ENCODE results near the gene BARX1.

The BARX1 gene

DNA sequence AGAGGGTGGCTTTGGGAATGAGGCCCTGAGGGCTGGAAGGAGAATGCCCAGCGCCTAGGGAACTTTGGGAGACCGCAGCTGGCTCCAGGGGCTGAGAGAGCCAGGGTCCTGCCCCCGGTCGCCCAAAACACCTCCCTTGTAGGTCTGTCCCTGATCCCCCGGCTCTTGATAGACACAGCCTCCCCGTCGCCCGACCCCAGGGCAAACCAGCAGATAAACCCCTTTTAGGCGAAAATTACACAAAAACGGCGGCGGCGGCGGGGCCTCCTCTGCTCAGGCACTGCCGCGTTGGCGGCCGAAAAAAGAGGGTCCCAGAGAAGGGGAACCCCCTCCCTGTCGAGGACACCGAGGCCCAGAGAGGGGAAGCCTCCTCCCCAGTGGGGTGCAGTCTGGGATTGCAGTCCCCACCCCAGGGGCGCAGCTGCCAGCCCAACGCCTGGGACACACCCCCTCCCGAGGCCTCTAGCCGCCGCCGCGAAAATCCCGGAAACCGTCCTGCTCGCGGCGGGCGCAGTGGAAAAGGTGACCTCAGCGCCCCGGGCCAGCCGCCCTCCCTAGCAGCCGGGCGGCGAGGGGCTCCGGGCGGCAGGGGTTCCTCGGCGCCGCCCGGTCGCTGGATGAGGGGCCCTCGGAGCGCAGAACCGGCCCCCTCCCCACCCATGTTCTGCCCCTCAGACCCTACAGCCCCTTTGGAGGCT is 3.1 kb upstream of the BARX1 start:
- H3K4me3 ChIP-seq (ENCODE audit: low read depth, low read length): no peak overlapping the region
- no peak for TF ChIP-seq CTCF (IDR thresholded peaks at IDR 0.05; ENCODE audit: low read depth, low read length)
- DNase-seq (ENCODE audit: low read depth, low spot score): no peak
- in situ Hi-C loops (cut with HindIII; ENCODE audit: low sequenced_read_pairs): no loop called here

GRCh38 chr9:93955981-93956784 is 1.0 kb upstream of the BARX1 start:
- in situ Hi-C loops (cut with HindIII; ENCODE audit: low sequenced_read_pairs): no loop called here
- TF ChIP-seq CTCF (IDR thresholded peaks at IDR 0.05; ENCODE audit: low read depth, low read length): no peak
- no peak overlapping the region for H3K4me3 ChIP-seq (ENCODE audit: low read depth, low read length)
- no peak for DNase-seq (ENCODE audit: low read depth, low spot score)

DNA sequence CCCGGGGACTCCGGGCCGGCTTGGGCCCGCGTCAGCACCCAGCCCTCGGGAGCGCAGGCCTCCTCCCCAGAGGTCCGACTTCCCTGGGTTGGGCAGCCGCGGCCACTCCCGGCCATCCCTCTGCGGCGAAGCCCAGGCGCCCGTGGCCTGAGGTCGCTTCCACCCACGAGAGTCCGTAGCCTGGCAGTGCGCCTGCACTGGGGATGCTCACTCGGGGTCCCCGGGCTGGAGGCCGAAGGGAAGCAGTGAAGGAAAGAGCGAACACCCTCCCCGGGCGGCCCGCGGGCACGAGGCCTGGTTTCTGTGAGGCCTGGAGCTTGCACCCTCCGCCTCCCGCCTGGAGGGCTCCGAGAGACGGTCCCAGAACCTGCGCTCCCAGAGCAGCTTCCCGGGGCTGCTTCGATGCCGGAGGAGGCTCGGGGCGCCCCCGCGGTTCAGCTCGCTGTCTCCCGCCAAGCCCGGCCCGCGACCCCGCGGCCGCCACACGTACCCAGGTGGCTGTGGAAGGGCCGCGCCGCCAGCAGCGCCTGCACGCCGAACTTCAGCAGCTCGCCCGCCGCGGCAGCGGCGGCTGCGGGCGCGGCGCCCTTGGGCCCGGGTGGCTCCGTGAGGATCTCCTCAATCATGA is 607 bp downstream of the BARX1 start:
- no peak for TF ChIP-seq CTCF (IDR thresholded peaks at IDR 0.05; ENCODE audit: low read depth, low read length)
- no peak overlapping the region for H3K4me3 ChIP-seq (ENCODE audit: low read depth, low read length)
- no peak for DNase-seq (ENCODE audit: low read depth, low spot score)
- in situ Hi-C loops (cut with HindIII; ENCODE audit: low sequenced_read_pairs): no loop called here

DNA sequence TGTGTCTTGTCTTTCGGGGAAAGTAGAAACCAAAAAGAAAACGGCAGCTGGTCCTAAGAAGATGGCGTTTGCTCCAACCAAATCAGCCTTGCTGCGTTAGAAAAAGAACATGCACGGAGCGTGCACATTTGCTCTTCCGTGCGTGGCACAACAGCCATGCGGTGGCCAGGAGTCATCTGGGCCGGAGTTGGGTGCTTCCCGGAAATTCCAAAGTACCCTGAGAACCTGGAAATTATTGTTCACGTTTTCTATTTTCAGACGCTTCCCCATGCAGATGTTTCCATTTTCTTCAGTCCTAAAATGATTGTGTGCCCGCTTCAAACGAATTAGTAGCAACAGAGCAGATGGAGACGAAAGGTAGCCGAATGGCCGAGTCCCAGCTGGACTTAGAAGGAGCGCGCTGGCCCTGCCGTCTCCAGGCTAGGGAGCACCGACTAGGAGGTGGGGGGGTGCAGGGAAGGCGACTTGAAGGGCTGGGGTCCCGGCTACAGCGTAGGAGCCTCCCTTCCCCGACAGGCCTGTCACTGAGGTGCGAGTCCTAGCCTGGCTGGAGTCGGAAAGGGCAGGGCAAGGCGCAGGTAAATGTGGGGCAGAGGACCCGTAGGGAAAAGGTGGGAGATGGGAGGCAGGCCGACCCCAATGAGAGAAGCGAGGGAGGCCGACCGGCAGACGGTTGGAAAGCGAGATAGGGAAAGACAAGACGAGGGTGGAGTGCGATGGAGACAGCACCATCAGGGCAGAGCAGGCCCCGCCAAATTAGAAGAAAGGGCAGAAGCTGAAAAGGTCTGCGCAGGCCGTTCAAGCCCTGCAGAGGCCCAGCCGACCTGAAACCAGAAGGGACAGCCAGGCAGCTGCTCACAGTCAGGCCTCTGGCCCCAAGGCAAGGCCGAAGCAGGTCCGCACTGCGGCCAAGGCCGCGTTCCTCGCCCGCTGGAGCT is 1.4 kb downstream of the BARX1 start:
- in situ Hi-C loops (cut with HindIII; ENCODE audit: low sequenced_read_pairs): no loop called here
- no peak for TF ChIP-seq CTCF (IDR thresholded peaks at IDR 0.05; ENCODE audit: low read depth, low read length)
- H3K4me3 ChIP-seq (ENCODE audit: low read depth, low read length): no peak overlapping the region
- no peak for DNase-seq (ENCODE audit: low read depth, low spot score)

DNA sequence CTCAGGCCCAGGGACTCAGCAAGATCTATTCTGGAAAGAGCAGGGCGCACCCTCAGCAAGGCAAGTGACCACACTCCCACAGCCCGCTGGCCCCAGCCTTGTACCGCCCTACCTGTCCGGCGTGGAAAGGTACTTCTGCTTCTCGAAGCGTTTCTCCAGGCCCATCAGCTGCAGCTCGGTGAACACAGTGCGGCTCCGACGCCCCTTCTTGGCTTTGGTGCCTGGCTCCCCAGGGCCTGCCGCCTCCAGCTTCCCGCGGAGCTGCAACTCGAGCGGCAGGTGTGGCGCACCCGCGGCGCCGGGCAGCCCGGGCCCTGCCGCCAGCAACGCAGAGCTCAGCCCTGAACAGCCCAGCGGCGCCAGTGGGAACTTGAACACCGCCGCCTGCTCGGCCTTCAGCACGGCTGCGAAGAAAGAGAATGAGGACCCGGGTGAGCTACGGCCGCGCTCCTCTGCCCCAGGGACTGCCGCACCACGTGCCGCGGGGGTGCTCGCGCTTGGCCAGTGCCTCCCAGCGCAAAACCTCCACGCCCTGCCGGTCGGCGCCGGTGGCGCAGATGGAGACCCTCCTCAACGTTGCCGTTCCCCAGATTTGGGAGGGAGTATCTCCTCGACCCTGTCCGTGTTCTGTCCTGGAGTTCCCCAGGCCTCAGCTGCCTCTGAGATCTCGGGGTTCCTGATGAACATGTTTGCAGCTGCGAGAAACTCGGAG is 2.2 kb downstream of the BARX1 start:
- in situ Hi-C loops (cut with HindIII; ENCODE audit: low sequenced_read_pairs): no loop called here
- DNase-seq (ENCODE audit: low read depth, low spot score): no peak
- no peak for TF ChIP-seq CTCF (IDR thresholded peaks at IDR 0.05; ENCODE audit: low read depth, low read length)
- no peak overlapping the region for H3K4me3 ChIP-seq (ENCODE audit: low read depth, low read length)
